ENCODE measurements around the gene RIF1.

RIF1 gene

DNA sequence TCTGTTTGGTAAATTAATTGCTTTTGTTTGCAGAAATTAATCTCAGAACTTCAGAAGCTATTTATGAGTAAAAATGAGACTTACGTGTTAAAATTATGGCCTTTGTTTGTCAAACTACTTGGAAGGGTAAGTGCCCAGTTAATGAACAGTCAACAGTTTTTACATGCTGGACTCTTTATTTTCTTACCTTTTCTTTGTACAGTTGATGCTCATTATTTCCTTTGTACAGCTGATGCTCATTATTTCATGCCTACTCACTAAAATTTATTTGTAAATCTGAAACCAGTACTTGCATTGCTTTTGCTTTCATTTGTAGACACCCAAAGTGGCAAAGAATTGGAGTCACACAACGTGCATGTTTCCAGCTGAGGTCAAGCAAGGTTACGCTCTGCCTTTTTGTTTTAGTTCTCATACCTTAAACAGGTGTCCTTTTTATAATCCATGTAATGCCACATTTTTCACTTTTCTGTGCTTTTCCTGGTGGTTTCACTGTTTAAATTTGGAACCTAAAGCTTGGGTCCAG, 13.3 kb downstream of the RIF1 start:
- no peak for DNase-seq (ENCODE audit: low read depth)

DNA sequence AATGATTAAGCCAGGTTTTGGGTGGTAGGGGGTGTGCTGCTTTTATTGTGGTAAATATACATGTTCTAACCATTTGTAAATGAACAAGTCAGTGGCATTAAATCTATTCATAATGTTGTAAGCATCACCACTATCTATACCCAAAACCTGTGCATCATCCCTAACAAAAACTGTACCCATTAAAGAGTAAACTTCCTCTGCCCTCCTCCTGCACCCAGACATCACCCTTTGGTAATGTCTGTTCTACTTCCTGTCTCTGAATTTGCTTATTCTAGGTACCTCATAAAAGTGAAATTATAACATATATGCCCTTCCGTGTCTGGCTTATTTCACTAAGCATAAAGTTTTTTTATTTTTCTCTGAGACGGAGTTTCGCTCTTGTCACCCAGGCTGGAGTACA, 14.1 kb downstream of the RIF1 start:
- DNase-seq (ENCODE audit: low read depth): no peak

DNA sequence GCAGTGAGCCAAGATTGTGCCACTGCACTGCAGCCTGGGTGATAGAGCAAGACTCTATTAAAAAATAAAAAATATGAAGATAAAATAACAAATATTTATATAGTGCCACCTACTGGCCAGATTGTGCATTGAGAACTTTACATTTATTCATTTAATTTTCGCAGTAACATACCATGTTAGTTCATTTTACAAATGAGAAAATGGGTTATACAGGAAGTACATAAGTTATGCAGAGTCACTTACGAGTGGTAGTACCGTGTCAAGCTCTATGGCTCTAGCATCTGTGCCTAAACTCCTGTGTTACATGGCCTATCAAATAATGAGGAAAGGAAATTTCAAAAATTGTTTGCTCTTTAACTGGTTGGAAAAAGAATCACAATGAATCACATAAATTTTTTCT, 27.9 kb downstream of the RIF1 start:
- DNase-seq (ENCODE audit: low read depth): no peak

- DNase-seq (ENCODE audit: low read depth): no peak
Measured at GRCh38 chr2:151438506-151438905, 28.8 kb downstream of the RIF1 start.

- no peak for DNase-seq (ENCODE audit: low read depth)
Measured at GRCh38 chr2:151439127-151439526, 29.4 kb downstream of the RIF1 start.

DNA sequence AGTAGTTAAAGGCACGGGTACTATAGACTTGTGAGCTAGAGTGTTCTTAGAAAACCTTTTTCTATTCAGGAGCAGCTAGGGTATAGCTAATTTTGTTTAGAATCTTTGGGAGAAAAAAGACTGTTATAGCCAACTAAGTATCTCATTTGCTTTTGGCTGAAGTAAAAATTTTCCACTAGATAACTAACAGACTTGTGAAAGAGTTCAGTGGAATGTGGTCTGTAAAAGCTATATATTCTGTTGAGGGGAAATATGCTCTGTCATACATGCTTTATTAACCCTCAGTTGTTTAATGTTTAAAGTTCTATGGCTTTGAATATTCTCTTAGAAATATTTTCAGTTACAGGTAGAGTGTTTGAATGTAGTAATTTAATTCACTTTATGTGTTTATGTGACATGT, 49.7 kb downstream of the RIF1 start:
- no peak for DNase-seq (ENCODE audit: low read depth)

- no peak for DNase-seq (ENCODE audit: low read depth)
Measured at GRCh38 chr2:151465771-151466170, 56.1 kb downstream of the RIF1 start.

DNA sequence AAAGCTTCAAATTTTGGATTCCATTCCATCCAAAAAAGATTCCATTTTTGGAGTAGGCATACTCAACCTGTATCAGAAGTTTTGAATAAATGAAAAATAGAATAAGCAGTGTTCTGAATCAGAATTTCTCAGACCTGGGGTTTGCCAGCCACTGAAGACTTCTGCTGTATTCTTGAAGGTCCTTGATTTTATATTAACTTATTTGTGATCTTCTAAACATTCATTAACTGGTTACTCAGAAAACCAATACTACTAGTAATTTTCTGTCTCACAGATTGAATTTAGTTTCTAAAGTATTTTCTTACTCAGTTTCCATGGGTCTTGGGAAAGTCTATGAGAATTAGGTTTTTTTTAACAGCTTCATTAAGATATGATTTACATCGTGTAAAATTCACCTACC, 60.9 kb downstream of the RIF1 start:
- DNase-seq (ENCODE audit: low read depth): no peak

GRCh38 chr2:151472966-151473365, 63.3 kb downstream of the RIF1 start:
- no peak for DNase-seq (ENCODE audit: low read depth)

GRCh38 chr2:151475071-151475470, 65.4 kb downstream of the RIF1 start:
- DNase-seq (ENCODE audit: low read depth): no peak

GRCh38 chr2:151476287-151476686, 66.6 kb downstream of the RIF1 start:
- DNase-seq (ENCODE audit: low read depth): no peak

GRCh38 chr2:151478011-151478410, 68.3 kb downstream of the RIF1 start:
- DNase-seq (ENCODE audit: low read depth): no peak

DNA sequence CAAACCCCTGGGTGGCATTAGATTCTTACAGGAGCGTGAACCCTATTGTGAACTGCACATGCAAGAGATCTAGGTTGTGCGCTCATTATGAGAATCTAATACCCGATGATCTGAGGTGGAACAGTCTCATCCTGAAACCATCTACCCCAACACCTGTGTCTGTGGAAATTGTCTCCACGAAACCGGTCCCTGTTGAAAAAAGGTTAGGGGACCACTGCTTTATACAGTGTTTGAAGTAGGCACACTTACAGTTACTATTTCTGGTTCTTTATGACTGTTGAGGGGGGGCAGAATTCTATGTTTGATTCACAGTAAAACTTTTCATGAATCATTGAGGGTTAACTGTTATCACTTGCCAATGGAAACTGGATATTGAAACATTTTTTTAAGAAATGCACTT, 72.0 kb downstream of the RIF1 start:
- no peak for DNase-seq (ENCODE audit: low read depth)

GRCh38 chr2:151482171-151482725, 72.5 kb downstream of the RIF1 start:
- DNase-seq (ENCODE audit: low read depth): no peak

- no peak for DNase-seq (ENCODE audit: low read depth)
Measured at GRCh38 chr2:151483546-151483945, 73.8 kb downstream of the RIF1 start.

- no peak for DNase-seq (ENCODE audit: low read depth)
Measured at GRCh38 chr2:151484100-151484499, 74.4 kb downstream of the RIF1 start.

DNA sequence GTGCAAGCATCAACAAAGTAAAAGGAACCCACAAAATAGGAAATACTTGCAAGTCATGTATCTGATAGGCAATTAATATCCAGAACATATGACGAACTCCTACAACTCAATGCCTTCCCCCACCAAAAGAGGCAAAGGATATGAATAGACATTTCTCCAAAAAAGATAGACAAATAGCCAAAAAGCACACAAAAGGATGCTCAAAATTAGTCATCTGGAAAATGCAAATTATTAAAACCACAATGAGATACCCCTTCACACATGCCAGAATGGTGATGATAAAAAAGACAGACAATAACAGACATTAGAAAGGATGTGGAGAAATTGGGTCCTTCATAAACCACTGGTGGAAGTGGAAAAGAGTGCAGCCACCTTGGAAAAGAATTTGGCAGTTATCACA, 76.4 kb downstream of the RIF1 start:
- DNase-seq (ENCODE audit: low read depth): no peak

- DNase-seq (ENCODE audit: low read depth): no peak
Measured at GRCh38 chr2:151490276-151490675, 80.6 kb downstream of the RIF1 start.

GRCh38 chr2:151491496-151491895, 81.8 kb downstream of the RIF1 start:
- DNase-seq (ENCODE audit: low read depth): no peak

GRCh38 chr2:151498178-151498577, 88.5 kb downstream of the RIF1 start:
- no peak for DNase-seq (ENCODE audit: low read depth)

DNA sequence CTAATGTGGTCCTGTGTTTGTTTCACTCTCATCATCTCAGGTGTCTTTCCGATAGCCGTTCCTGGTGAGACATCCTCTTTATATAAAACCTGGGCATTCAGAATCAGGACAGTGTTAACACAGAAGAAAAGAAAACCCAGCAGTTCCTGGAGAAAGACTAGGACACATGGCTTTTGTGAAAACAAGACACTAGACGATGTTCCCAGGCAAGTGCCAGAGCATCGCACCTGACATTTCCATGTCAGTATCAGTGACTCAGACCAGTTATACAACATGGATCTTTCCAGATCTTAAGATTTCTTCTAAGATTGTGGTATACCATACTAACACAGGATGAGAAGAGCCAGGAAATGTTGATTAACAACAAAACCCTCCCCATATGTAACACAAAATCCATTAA, 96.5 kb downstream of the RIF1 start:
- DNase-seq (ENCODE audit: low read depth): no peak

GRCh38 chr2:151508519-151508918, 98.8 kb downstream of the RIF1 start:
- DNase-seq (ENCODE audit: low read depth): no peak

DNA sequence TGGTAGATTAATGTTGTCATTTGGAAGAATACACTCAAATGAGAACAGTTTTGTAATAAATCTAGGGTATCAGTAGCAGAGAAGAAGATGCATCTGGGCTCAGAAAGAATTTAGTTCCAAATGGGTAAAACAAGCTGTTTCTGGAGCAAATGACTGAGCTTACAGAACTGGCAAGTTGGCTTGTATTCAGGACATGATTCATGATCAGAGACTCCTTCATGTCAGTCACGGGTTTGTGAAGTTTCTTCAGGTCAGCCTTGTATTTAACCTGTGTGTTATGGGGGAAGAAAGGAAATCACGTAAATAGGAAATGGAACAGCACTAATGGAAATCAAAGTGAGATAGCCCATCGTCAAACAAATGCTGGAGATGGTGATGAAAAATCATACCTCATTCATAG, 109.1 kb downstream of the RIF1 start:
- no peak for DNase-seq (ENCODE audit: low read depth)

- DNase-seq (ENCODE audit: low read depth): no peak
Measured at GRCh38 chr2:151520976-151521375, 111.3 kb downstream of the RIF1 start.

GRCh38 chr2:151522556-151522955, 112.9 kb downstream of the RIF1 start:
- no peak for DNase-seq (ENCODE audit: low read depth)
